Measurements from ENCODE around the gene LRRC4.

The LRRC4 gene

DNA sequence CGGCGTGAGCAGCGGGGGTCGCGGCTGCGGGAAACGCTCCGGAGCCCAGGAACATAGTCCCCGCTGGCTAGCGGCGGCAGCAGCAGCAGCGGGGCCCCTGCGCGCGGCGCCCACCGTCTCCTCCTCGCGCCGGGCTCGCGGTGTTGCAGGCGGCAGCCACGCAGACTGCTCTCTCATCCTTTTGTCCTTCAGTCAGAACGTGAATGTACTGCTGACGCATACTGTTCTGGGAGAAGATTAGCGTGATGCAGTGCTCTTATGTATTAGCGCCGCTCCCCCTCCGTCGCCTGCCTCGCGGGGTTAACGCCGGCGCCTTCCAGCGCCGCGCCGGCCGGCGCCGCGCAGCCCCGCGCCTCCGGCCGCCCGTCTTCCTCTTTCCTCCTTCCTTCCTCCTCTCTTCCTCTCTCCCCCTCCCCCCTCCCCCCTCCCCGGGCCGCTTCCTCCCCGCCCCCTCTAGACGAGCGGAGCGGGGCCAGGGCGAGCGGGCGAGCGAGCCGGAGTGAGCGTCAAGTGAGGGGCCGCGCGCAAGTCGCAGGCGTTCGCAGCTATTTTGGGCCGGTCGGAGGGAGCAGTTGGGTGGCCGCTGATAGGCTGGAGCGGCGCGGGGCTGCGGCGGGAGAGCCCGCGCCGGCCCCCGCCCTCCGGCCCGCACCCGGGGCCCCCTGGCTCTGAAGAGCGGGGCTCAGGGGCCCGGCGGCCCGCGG lies 816 bp upstream of the LRRC4 start:
- Mint-ChIP-seq H3K4me1 (ENCODE audit: low read depth) (peaks cover 4% of the 10 kb centered on the region), H3K36me3 (ENCODE audit: low read depth) (peaks cover 13% of the 10 kb centered on the region), H3K9me3 (no peaks in the 10 kb centered on the region), H3K27ac (no peak overlapping the region), H3K4me3 (peak overlapping the region; percentile 84), H3K27me3 (ENCODE audit: low read depth) (peaks cover 37% of the 10 kb centered on the region)

GRCh38 chr7:128030263-128030653 lies 979 bp downstream of the LRRC4 start:
- H3K36me3 Mint-ChIP-seq (ENCODE audit: low read depth): peaks cover 13% of the 10 kb centered on the region
- no peaks in the 10 kb centered on the region for H3K9me3 Mint-ChIP-seq
- peaks cover 37% of the 10 kb centered on the region for H3K27me3 Mint-ChIP-seq (ENCODE audit: low read depth)
- no peak overlapping the region for H3K27ac Mint-ChIP-seq
- peak overlapping the region; percentile 58 for H3K4me3 Mint-ChIP-seq
- peaks cover 4% of the 10 kb centered on the region for H3K4me1 Mint-ChIP-seq (ENCODE audit: low read depth)

DNA sequence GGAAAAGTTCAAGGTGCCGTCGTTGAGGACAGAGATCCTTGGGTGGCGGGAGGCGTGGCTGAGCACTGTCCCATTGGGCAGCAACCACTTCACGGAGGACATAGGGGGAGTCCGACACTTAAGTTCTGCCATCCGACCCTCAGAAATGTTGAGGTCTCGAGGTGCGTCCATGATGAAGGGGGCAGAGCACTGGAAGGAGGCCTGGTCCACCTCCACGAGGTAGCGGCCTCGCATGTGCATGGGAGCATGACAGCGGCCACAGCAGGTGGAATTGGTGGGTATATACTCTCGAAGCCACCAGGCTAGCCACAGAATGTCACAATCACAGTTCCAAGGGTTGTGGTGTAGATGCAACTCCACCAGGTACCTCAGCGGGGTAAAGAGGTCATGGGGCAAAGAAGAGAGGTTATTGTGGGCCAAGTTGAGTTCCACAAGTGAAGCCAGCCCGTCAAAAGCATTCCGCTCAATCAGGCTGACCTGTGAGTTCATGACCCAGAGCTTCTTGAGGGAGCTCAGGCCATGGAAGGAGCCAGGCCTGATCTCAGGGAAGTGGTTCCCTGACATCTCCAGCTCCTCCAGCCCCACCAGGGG lies 1.7 kb downstream of the LRRC4 start:
- peaks cover 13% of the 10 kb centered on the region for H3K36me3 Mint-ChIP-seq (ENCODE audit: low read depth)
- peaks cover 4% of the 10 kb centered on the region for H3K4me1 Mint-ChIP-seq (ENCODE audit: low read depth)
- no peak overlapping the region for H3K4me3 Mint-ChIP-seq
- H3K9me3 Mint-ChIP-seq: no peaks in the 10 kb centered on the region
- no peak overlapping the region for H3K27ac Mint-ChIP-seq
- H3K27me3 Mint-ChIP-seq (ENCODE audit: low read depth): peaks cover 37% of the 10 kb centered on the region

- Mint-ChIP-seq H3K27me3 (ENCODE audit: low read depth) (peaks cover 22% of the 10 kb centered on the region), H3K27ac (no peak overlapping the region), H3K4me1 (ENCODE audit: low read depth) (peaks cover 4% of the 10 kb centered on the region), H3K9me3 (no peaks in the 10 kb centered on the region), H3K36me3 (ENCODE audit: low read depth) (peaks cover 13% of the 10 kb centered on the region), H3K4me3 (no peak overlapping the region)
Observed at GRCh38 chr7:128027485-128027980, 3.7 kb downstream of the LRRC4 start.

DNA sequence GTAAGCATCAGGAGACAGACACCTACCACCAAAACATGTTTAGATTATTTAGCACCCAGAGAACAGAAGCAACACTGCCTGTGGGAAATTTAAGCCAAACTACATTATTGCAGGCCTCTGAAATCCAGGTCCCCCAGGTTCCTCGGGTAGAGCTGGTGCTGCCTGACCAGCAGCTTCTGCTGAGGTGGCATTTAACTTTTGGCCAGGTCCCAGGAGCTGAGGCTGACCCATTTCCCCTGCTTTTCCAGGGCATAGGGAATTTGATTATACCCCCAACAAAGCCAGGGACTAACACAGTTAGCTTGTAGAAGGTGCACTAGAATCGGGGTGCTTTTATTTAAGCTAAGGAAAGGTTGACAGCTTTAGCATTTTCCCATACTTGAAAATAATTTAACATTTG lies 4.7 kb downstream of the LRRC4 start:
- Mint-ChIP-seq H3K4me1 (ENCODE audit: low read depth) (peaks cover 4% of the 10 kb centered on the region), H3K36me3 (ENCODE audit: low read depth) (peaks cover 13% of the 10 kb centered on the region), H3K27me3 (ENCODE audit: low read depth) (peaks cover 19% of the 10 kb centered on the region), H3K4me3 (no peak overlapping the region), H3K27ac (no peak overlapping the region), H3K9me3 (no peaks in the 10 kb centered on the region)

GRCh38 chr7:128025819-128026218 lies 5.4 kb downstream of the LRRC4 start:
- no peaks in the 10 kb centered on the region for H3K9me3 Mint-ChIP-seq

GRCh38 chr7:128025380-128025779 lies 5.9 kb downstream of the LRRC4 start:
- Mint-ChIP-seq H3K27me3 (ENCODE audit: low read depth) (peaks cover 14% of the 10 kb centered on the region), H3K4me3 (no peak overlapping the region), H3K27ac (no peak overlapping the region), H3K4me1 (ENCODE audit: low read depth) (peaks cover 6% of the 10 kb centered on the region), H3K9me3 (no peaks in the 10 kb centered on the region), H3K36me3 (ENCODE audit: low read depth) (peaks cover 18% of the 10 kb centered on the region)

More at GRCh38 chr7:128025819-128026218, 5.4 kb downstream of the LRRC4 start:
- H3K27me3 Mint-ChIP-seq (ENCODE audit: low read depth): peaks cover 19% of the 10 kb centered on the region
- no peak overlapping the region for H3K27ac Mint-ChIP-seq
- peaks cover 8% of the 10 kb centered on the region for H3K4me1 Mint-ChIP-seq (ENCODE audit: low read depth)
- no peak overlapping the region for H3K4me3 Mint-ChIP-seq
- peaks cover 16% of the 10 kb centered on the region for H3K36me3 Mint-ChIP-seq (ENCODE audit: low read depth)

DNA sequence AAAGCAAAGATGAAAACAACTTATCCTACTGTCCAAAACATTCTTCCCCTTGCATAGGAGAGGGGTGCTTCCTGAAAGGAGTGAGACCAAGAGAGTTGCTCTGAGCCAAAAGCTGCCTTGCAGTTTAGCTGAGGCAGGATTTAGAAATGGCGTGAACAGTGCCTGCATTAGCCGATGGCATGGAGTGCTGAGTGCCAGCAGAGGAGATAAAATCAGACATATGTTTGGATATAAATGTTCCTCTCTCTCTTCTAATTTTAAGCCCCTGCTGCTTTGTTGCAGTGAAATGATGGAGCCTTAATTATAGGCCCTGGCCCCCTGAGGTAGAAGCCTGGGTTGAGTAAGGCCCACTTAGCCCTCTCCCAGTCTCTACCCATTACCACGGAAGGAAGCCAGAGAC lies 7.1 kb downstream of the LRRC4 start:
- peaks cover 4% of the 10 kb centered on the region for H3K4me1 Mint-ChIP-seq (ENCODE audit: low read depth)
- no peak overlapping the region for H3K27ac Mint-ChIP-seq
- peaks cover 15% of the 10 kb centered on the region for H3K36me3 Mint-ChIP-seq (ENCODE audit: low read depth)
- no peak overlapping the region for H3K4me3 Mint-ChIP-seq
- peaks cover 3% of the 10 kb centered on the region for H3K27me3 Mint-ChIP-seq (ENCODE audit: low read depth)
- H3K9me3 Mint-ChIP-seq: no peaks in the 10 kb centered on the region

GRCh38 chr7:128022631-128023532 lies 8.4 kb downstream of the LRRC4 start:
- H3K9me3 Mint-ChIP-seq: no peaks in the 10 kb centered on the region
- H3K27ac Mint-ChIP-seq: no peak overlapping the region
- peaks cover 8% of the 10 kb centered on the region for H3K36me3 Mint-ChIP-seq (ENCODE audit: low read depth)
- peaks cover 4% of the 10 kb centered on the region for H3K4me1 Mint-ChIP-seq (ENCODE audit: low read depth)
- H3K4me3 Mint-ChIP-seq: no peak overlapping the region
- no peaks in the 10 kb centered on the region for H3K27me3 Mint-ChIP-seq (ENCODE audit: low read depth)

DNA sequence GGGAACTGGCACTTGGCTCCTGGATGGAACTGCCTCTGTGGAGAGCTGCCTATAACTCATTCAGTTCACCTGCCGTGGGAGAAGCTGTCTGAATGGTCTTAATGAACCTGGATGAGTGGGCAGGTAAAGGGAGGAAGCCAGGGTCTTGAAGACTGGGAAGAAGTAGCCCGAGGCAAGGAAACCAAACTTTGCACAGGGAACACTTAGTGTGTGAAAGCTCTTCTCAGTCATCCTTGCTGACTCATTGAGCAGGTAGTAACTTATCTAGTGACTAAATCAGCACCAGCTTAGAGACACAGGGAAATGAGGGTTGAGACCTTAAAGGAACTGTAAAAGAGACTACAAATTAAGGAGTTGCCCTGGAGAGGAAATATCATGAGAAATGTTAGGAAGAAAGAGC lies 9.9 kb downstream of the LRRC4 start:
- H3K4me3 Mint-ChIP-seq: no peak overlapping the region
- H3K36me3 Mint-ChIP-seq (ENCODE audit: low read depth): peaks cover 8% of the 10 kb centered on the region

GRCh38 chr7:128020159-128020558 lies 11.1 kb downstream of the LRRC4 start:
- Mint-ChIP-seq H3K4me1 (ENCODE audit: low read depth) (peaks cover 4% of the 10 kb centered on the region), H3K27ac (no peak overlapping the region)

More for the DNA sequence above, 9.9 kb downstream of the LRRC4 start:
- H3K9me3 Mint-ChIP-seq: no peaks in the 10 kb centered on the region
- H3K27ac Mint-ChIP-seq: no peak overlapping the region
- H3K27me3 Mint-ChIP-seq (ENCODE audit: low read depth): no peaks in the 10 kb centered on the region
- H3K4me1 Mint-ChIP-seq (ENCODE audit: low read depth): peaks cover 4% of the 10 kb centered on the region

GRCh38 chr7:128019288-128019687 lies 11.9 kb downstream of the LRRC4 start:
- H3K4me3 Mint-ChIP-seq: no peak overlapping the region
- peaks cover 8% of the 10 kb centered on the region for H3K36me3 Mint-ChIP-seq (ENCODE audit: low read depth)
- H3K27ac Mint-ChIP-seq: no peak overlapping the region
- no peaks in the 10 kb centered on the region for H3K9me3 Mint-ChIP-seq
- H3K4me1 Mint-ChIP-seq (ENCODE audit: low read depth): peaks cover 4% of the 10 kb centered on the region
- no peaks in the 10 kb centered on the region for H3K27me3 Mint-ChIP-seq (ENCODE audit: low read depth)

More at GRCh38 chr7:128020159-128020558, 11.1 kb downstream of the LRRC4 start:
- Mint-ChIP-seq H3K36me3 (ENCODE audit: low read depth) (peaks cover 8% of the 10 kb centered on the region), H3K4me3 (no peak overlapping the region), H3K9me3 (no peaks in the 10 kb centered on the region), H3K27me3 (ENCODE audit: low read depth) (no peaks in the 10 kb centered on the region)

GRCh38 chr7:128017862-128018845 lies 13.1 kb downstream of the LRRC4 start:
- Mint-ChIP-seq H3K9me3 (no peaks in the 10 kb centered on the region), H3K4me1 (ENCODE audit: low read depth) (peaks cover 4% of the 10 kb centered on the region), H3K36me3 (ENCODE audit: low read depth) (peaks cover 8% of the 10 kb centered on the region), H3K27me3 (ENCODE audit: low read depth) (no peaks in the 10 kb centered on the region), H3K27ac (no peak overlapping the region), H3K4me3 (no peak overlapping the region)
